GM21381 (cell line): ENCODE results near the gene IRS2.

Source experiments
- ATAC-seq: cut with Tn5 transposase; IDR thresholded peaks from one replicate; pipeline ENCODE4 v1.9.1; 2021; ENCODE audit warnings: mild to moderate bottlenecking, moderate library complexity; ENCODE audit not compliant: unreplicated experiment

Gene IRS2

GRCh38 chr13:109715902-109716301 is 70.5 kb downstream of the IRS2 start:
- ATAC-seq: no peak

DNA sequence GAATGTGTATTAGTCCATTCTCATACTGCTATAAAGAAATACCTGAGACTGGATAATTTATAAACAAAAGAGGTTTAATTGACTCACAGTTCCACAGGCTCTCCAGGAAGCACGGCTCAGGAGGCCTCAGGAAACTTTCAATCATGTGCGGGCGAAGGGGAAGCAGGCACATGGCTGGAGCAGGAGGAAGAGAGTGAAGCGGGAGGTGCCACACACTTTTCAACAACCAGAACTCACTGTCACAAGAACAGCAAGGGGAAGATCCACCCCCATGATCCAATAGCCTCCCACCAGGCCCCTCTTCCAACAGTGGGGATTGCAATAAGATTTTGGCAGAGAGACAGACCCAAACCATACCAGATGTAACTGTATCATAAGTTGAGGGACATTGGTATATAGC is 72.7 kb downstream of the IRS2 start:
- ATAC-seq: no peak

- no peak for ATAC-seq
These were observed 74.2 kb downstream of the IRS2 start for GRCh38 chr13:109712124-109712722.

DNA sequence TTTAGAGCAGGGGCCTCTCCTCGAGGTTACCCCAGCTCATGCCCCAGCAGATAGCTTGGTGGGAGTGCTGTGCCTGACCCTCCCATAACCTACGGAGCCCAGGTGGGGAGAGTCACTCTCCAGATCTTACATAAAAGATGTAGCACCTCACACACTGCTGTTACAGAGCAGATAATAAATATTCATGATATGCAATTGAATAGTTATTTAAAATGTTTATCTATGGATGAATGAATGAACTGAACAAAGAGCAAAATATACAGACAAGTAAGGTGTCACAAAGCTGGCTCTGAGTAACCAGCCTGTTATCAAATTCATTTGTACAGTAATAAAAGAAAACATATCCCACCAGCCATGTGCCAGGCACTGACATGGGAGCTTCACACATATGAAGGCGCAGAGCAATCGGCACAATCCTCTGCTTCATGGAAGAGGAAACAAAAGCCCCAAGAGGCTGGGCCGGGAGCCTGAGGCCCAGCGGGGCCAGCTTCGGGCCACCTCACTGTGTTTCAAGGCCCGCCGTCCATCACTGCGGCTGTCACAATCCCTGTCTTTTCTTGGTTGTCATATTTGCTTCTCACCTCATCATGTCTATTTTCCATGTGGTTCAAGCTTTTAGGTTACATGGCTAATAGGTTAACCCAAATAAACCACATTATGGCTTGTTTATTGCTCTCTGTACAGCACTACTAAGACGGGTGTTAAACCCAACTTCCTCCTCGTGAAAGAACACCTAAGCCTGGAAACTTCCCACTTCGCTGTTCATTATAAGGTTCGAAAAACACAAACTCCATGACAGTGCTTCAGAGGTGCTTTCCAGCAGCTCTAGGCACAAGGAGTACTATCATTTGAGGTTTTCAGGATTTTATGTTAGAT is 78.4 kb downstream of the IRS2 start:
- no peak for ATAC-seq

- no peak for ATAC-seq
These were observed 79.2 kb downstream of the IRS2 start for GRCh38 chr13:109707044-109707741.

GRCh38 chr13:109706015-109706715 is 80.2 kb downstream of the IRS2 start:
- ATAC-seq: no peak

DNA sequence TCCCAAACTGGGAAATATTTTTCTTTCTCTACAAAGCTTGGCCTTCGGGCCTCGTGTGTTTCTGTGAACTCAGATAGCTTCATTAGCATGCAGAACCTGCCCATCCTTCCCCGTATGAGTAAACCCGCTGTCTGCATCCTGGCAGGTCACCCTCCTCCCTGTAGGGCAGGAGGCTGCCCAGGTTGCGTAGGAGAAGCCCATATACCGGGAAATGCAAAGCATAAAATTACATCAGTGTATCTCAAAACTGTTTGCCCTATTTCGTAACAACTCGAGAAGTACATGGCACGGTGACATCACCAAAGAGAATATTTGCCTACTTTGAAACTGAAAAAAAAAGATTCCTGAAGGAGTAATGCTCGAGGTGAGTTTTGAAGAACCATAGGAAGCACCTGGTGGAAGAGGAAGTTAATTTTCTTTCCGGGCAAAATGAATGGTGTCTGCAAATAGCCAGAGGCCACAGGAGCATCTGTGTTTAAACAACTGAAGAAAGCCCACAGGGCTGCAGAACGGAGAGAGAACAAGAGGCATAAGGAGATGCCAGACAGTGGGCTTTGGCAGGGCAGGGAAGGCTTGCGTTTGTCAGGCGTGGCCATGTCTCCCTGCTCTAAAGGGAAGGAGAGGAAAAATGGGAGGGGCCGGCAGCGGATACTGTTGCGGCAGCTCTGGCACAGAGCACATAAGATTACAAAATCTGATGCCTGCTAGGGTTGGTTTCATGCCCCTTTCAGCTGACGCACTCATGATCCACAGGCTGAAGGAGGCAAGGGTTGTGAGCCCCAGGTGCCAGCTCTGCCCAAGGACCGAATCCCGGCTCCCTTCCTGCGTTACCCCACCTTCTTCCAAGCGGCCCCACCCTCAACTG is 81.4 kb downstream of the IRS2 start:
- no peak for ATAC-seq

- no peak for ATAC-seq
These were observed 83.1 kb downstream of the IRS2 start for GRCh38 chr13:109703250-109703649.
